ENCODE results near the gene SEMA3B. TPM values are rescaled to one million over a fixed set of nuclear protein-coding genes. Genes with fewer than 3 reads are reported as not detected.
A peak's percentile ranks its signal among the peaks of the same experiment; 100 is the strongest.
"Not testable (repeated sequence)": the region's sequence is repeated elsewhere in the genome, so short reads cannot be mapped to it uniquely, and the experiment has no call there.

The SEMA3B gene
- total RNA-seq, 1 experiment from 2014 or later = 7.3 TPM

DNA sequence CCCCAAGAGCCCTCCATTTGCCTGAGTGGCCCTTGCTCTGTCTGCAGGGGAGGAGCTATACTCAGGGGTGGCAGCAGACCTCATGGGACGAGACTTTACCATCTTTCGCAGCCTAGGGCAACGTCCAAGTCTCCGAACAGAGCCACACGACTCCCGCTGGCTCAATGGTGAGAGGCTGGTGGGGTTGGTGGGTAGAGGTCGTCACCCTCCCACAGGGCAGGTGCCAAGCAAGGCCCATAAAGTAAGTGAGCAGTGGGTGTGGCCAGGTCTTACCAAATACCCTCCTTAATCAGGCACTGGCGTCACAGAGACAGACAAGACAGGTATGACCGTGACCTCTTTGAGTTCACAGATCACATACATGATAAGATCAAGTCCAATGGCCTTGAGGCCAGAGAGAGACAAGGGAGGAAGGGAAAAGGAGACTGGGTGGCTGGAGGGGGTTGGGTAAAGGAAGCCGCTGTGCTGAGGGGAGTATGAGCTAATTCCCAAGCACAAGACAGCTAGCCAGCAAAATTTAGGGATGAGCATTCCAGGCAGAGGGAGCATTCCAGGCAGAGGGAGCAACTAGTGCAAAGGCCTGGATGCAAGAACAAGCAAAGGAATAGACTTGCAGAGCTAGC, 2.5 kb downstream of the SEMA3B start (continued):
- TF ChIP-seq, protein P1, sequence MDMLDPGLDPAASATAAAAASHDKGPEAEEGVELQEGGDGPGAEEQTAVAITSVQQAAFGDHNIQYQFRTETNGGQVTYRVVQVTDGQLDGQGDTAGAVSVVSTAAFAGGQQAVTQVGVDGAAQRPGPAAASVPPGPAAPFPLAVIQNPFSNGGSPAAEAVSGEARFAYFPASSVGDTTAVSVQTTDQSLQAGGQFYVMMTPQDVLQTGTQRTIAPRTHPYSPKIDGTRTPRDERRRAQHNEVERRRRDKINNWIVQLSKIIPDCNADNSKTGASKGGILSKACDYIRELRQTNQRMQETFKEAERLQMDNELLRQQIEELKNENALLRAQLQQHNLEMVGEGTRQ (CRISPR knock-in tag; IDR thresholded peaks at IDR 0.05) = no peak
- no peak for TF ChIP-seq ZMAT4 (CRISPR knock-in tag; IDR thresholded peaks at IDR 0.05)

DNA sequence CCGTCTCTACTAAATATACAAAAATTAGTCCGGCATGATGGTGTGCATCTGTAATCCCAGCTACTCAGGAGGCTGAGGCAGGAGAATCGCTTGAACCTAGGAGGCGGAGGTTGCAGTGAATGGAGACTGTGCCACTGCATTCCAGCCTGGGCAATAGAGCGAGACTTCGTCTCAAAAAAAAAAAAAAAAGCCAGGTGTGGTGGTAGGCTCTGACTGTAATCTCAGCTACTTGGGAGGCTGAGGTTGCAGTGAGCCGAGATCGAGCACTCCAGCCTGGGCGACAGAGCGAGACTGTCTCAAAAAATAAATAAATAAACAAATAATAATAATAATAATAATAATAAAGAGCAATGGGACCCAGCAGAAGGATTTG, 3.6 kb downstream of the SEMA3B start:
- H3K9me3 Mint-ChIP-seq; ATAC-seq; DNase-seq (ENCODE audit: low spot score); H3K4me3 Mint-ChIP-seq; H3K36me3 Mint-ChIP-seq; H3K27ac Mint-ChIP-seq; POLR2A ChIA-PET: not testable (repeated sequence)
- Mint-ChIP-seq H3K27me3 (ENCODE audit: low read depth) (peaks cover 47% of the 10 kb centered on the region), H3K4me1 (peaks cover 44% of the 10 kb centered on the region)
- CTCF ChIA-PET = interaction anchor here (0.8 to 12.5 kb wide), 10 partner anchors 8 to 79 kb away, joined by 3 to 145 read pairs (median 5); partner anchors contain the start of gene GNAT1

DNA sequence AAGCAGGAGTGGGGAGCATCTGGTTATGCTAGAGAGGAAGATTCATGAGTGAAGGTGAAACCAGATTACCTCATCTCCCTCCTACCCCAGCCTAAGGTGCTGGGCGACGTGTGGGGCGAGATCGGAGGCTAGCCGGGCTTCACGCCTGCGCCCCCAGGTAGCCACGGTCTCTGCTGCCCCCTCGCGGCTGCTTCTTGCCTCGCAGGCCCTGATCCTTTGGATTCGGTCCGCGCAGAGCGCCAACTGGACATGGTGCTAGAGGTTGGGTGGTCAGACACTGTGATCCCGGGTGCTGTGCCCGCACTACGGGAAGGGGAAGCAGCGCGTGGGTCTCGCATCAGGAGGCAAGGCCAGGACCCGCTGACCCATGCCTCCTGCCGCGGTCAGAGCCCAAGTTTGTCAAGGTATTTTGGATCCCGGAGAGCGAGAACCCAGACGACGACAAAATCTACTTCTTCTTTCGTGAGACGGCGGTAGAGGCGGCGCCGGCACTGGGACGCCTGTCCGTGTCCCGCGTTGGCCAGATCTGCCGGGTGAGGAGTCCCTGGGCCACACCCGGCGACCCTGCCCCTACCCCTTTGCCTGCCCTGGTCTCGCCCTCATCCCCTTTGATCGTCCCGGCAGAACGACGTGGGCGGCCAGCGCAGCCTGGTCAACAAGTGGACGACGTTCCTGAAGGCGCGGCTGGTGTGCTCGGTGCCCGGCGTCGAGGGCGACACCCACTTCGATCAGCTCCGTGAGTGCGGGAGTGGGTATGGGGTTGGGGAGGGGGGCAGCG, 4.2 kb downstream of the SEMA3B start:
- Mint-ChIP-seq H3K9me3 (no peaks in the 10 kb centered on the region), H3K27me3 (ENCODE audit: low read depth) (peaks cover 53% of the 10 kb centered on the region), H3K27ac (no peak overlapping the region), H3K4me1 (peaks cover 38% of the 10 kb centered on the region), H3K4me3 (peak overlapping the region; percentile 67), H3K36me3 (no peaks in the 10 kb centered on the region)
- ATAC-seq (peak; percentile 37), DNase-seq (ENCODE audit: low spot score) (peak; percentile 94)
- CTCF ChIA-PET = interaction anchor here (0.8 to 12.5 kb wide), 9 partner anchors 8 to 79 kb away, joined by 3 to 145 read pairs (median 31); partner anchors contain the start of genes GNAT1 and HYAL2
- POLR2A ChIA-PET = no interaction called here
- no peak for TF ChIP-seq MLX (CRISPR knock-in tag; IDR thresholded peaks at IDR 0.05)
- 0 out of 2 replicates have a peak, but pooled peaks have one; percentile 49 for TF ChIP-seq ATF1 (CRISPR knock-in tag; IDR thresholded peaks at IDR 0.05)
- TF ChIP-seq RELA (CRISPR knock-in tag; IDR thresholded peaks at IDR 0.05; ENCODE audit: borderline replicate concordance) = no peak
- no peak for TF ChIP-seq ZNF317 (CRISPR knock-in tag; IDR thresholded peaks at IDR 0.05; ENCODE audit: borderline replicate concordance, low read depth)
- TF ChIP-seq ZBTB21 (CRISPR knock-in tag; IDR thresholded peaks at IDR 0.05; ENCODE audit: borderline replicate concordance) = no peak
- no peak for TF ChIP-seq ATF6 (CRISPR knock-in tag; IDR thresholded peaks at IDR 0.05)
- TF ChIP-seq, protein P2, sequence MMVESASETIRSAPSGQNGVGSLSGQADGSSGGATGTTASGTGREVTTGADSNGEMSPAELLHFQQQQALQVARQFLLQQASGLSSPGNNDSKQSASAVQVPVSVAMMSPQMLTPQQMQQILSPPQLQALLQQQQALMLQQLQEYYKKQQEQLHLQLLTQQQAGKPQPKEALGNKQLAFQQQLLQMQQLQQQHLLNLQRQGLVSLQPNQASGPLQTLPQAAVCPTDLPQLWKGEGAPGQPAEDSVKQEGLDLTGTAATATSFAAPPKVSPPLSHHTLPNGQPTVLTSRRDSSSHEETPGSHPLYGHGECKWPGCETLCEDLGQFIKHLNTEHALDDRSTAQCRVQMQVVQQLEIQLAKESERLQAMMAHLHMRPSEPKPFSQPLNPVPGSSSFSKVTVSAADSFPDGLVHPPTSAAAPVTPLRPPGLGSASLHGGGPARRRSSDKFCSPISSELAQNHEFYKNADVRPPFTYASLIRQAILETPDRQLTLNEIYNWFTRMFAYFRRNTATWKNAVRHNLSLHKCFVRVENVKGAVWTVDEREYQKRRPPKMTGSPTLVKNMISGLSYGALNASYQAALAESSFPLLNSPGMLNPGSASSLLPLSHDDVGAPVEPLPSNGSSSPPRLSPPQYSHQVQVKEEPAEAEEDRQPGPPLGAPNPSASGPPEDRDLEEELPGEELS (CRISPR knock-in tag; IDR thresholded peaks at IDR 0.05) = no peak
- TF ChIP-seq HMGA2 (CRISPR knock-in tag; IDR thresholded peaks at IDR 0.05) = peak; percentile 84; the same call in 1 of the 2 replicates
- TF ChIP-seq NFE2L1 (CRISPR knock-in tag; IDR thresholded peaks at IDR 0.05) = no peak
- no peak for TF ChIP-seq ERG (CRISPR knock-in tag; IDR thresholded peaks at IDR 0.05)
- TF ChIP-seq, protein P3, sequence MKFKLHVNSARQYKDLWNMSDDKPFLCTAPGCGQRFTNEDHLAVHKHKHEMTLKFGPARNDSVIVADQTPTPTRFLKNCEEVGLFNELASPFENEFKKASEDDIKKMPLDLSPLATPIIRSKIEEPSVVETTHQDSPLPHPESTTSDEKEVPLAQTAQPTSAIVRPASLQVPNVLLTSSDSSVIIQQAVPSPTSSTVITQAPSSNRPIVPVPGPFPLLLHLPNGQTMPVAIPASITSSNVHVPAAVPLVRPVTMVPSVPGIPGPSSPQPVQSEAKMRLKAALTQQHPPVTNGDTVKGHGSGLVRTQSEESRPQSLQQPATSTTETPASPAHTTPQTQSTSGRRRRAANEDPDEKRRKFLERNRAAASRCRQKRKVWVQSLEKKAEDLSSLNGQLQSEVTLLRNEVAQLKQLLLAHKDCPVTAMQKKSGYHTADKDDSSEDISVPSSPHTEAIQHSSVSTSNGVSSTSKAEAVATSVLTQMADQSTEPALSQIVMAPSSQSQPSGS (CRISPR knock-in tag; IDR thresholded peaks at IDR 0.05; ENCODE audit: borderline replicate concordance, low read depth) = no peak
- no peak for TF ChIP-seq RORB (CRISPR knock-in tag; IDR thresholded peaks at IDR 0.05)
- TF ChIP-seq ZNF138 (CRISPR knock-in tag; conservative IDR thresholded peaks at IDR 0.05) = no peak
- no peak for TF ChIP-seq ZNF532 (CRISPR knock-in tag; IDR thresholded peaks at IDR 0.05; ENCODE audit: borderline replicate concordance)
